ENCODE results near the gene NR6A1.

- TF ChIP-seq CTCF (IDR thresholded peaks at IDR 0.05): no peak
- TF ChIP-seq POLR2A (IDR thresholded peaks at IDR 0.05): no peak
These were observed 263.2 kb downstream of the NR6A1 start for GRCh38 chr9:124507880-124508423.
